Measurements from ENCODE around the gene HLA-DQB1. TPM values are rescaled to one million over a fixed set of nuclear protein-coding genes. Genes with fewer than 3 reads are reported as not detected.

Gene HLA-DQB1
- total and polyA plus RNA-seq, 2 of the 8 experiments (the other 6 are each of a cell fraction or from before 2014, with no cell fraction given), result 1.2 to 5.2 TPM

DNA sequence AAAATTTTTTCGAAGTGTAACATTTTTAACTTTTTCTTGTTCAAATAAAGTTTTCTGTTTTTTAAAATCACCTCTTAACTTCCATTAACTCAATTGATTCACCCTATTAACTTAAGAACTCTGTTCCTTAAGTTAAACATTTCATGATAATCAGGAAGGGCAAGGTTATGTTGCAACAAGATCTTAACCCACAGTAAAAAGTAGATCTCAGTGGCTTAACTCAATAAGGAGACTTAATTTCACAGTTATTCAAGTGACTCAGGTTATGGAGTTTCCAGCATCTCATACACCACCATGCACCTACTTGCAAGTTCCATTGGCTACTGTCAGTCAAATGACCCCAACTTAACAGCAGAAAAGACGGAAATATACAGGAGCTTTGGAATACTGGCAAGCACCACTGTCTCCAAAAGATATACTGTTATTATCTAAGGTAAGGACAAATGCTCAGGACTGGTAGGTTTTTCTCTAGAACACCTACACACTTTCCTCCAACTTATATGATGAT lies 11.2 kb downstream of the HLA-DQB1 start:
- no peaks in the 10 kb centered on the region for H4K20me1 ChIP-seq (replicated peaks in 1 of 2; ENCODE audit: control insufficient read depth in 1 of 2, insufficient read depth in 2 of 2, low read length in 2 of 2)
- H3K4ac ChIP-seq (replicated peaks; ENCODE audit: insufficient read length, low read depth, low read length), result no peak overlapping the region
- no peaks in the 10 kb centered on the region for H3K23me2 ChIP-seq (ENCODE audit: low read depth, low read length)
- no peak overlapping the region for H2AFZ ChIP-seq (ENCODE audit: low read length)
- H4K5ac ChIP-seq (ENCODE audit: insufficient read length, low read depth, low read length), result no peak overlapping the region
- no peak overlapping the region for H4K8ac ChIP-seq (ENCODE audit: extremely low read depth, insufficient read depth, low read length)
- no peaks in the 10 kb centered on the region for H3K36me3 ChIP-seq (ENCODE audit: control insufficient read depth in 2 of 4, insufficient read depth in 4 of 4, low read length in 3 of 4)
- no peak overlapping the region for H2BK12ac ChIP-seq (ENCODE audit: low read depth, low read length)
- no peak overlapping the region for H3K18ac ChIP-seq (ENCODE audit: extremely low read depth, low read length)
- no peak for DNase-seq (ENCODE audit: low read depth in 1 of 2, low spot score in 2 of 2)
- H3K27ac ChIP-seq (ENCODE audit: low read depth, low read length), result no peak overlapping the region
- H3K9me3 ChIP-seq (ENCODE audit: insufficient read depth in 2 of 2, low read depth in 1 of 2, low read length in 1 of 2), result no peaks in the 10 kb centered on the region
- no peaks in the 10 kb centered on the region for H3K4me1 ChIP-seq (replicated peaks in 1 of 4; ENCODE audit: control insufficient read depth in 3 of 4, insufficient read depth in 4 of 4, low read length in 3 of 4)
- H3K4me3 ChIP-seq (ENCODE audit: extremely low read depth in 1 of 4, insufficient read depth in 2 of 4, low read depth in 3 of 4, low read length in 4 of 4), result no peak overlapping the region
- H3K9ac ChIP-seq (replicated peaks in 1 of 4; ENCODE audit: extremely low read depth in 1 of 4, low read depth in 3 of 4, low read length in 3 of 4), result no peak overlapping the region
- H3K23ac ChIP-seq (ENCODE audit: insufficient read length), result no peak overlapping the region
- no peak overlapping the region for H4K91ac ChIP-seq (replicated peaks; ENCODE audit: insufficient read length, low read length)
- 48% methylated on average over 2 of the region's 2 CpGs; no CpG with 5 or more reads in 1 of the 2 experiments for WGBS, 2 experiments (ENCODE audit: extremely low coverage in 1 of 2, insufficient coverage in 1 of 2, insufficient read length in 1 of 2, insufficient replicate concordance in 2 of 2, low coverage in 1 of 2, low lambda C conversion rate in 2 of 2, missing lambda C conversion rate in 1 of 2)
- no peak for FAIRE-seq
- H3K56ac ChIP-seq (replicated peaks; ENCODE audit: insufficient read length, low read depth, low read length), result no peak overlapping the region
- H2BK5ac ChIP-seq (ENCODE audit: low read depth, low read length), result no peak overlapping the region
- no peak overlapping the region for H3K14ac ChIP-seq (ENCODE audit: insufficient read length)
- H3K79me1 ChIP-seq (ENCODE audit: low read depth, low read length), result no peaks in the 10 kb centered on the region
- H3K79me2 ChIP-seq (ENCODE audit: control insufficient read depth in 1 of 2, insufficient read depth in 2 of 2, low read length in 2 of 2), result no peaks in the 10 kb centered on the region
- H2AK5ac ChIP-seq (ENCODE audit: low read depth, low read length), result no peak overlapping the region
- ChIA-PET POLR2A (ENCODE audit: partially characterized antibody) (no interaction called here), CTCF (ENCODE audit: partially characterized antibody) (no interaction called here)
- H2BK120ac ChIP-seq (replicated peaks; ENCODE audit: low read depth, low read length), result no peak overlapping the region
- H2BK20ac ChIP-seq (ENCODE audit: low read length), result no peak overlapping the region
- no peak overlapping the region for H3K4me2 ChIP-seq (ENCODE audit: insufficient read depth in 1 of 2, low read depth in 2 of 2, low read length in 2 of 2)
- H3K27me3 ChIP-seq (replicated peaks in 1 of 4; ENCODE audit: control insufficient read depth in 3 of 4, extremely low read depth in 1 of 4, insufficient read depth in 3 of 4, low read length in 3 of 4), result no peaks in the 10 kb centered on the region
- no peak overlapping the region for H2BK15ac ChIP-seq (ENCODE audit: low read length)

All from H1 (cell line).